ENCODE data around the gene FGR. TPM values are rescaled to one million over a fixed set of nuclear protein-coding genes. Genes with fewer than 3 reads are reported as not detected.

FGR gene
- polyA plus RNA-seq, 1 donor (not counting 4 experiments of a cell fraction or from before 2014, with no cell fraction given): 0.04 TPM

DNA sequence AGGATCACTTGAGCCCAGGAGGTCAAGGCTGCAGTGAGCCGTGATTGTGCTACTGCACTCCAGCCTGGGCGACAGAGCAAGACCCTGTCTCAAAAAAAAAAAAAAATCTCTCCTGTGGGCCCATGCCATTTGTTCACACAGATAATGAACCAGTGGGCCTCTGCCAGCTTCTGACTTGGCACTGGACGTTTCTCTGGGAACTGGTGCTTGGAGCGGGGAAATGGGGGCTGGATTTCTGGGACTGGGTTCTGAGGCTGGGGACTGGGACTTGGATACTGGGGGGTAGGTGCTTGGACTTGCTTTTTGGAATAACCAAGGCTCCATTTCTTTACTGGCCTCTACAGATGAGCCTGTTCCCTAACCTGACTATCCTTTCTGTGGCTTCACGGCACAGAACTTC is 27.3 kb upstream of the FGR start:
- DNase-seq (ENCODE audit: low read depth, low spot score): no peak
- H2AFZ ChIP-seq (ENCODE audit: control insufficient read depth, low read length): no peak overlapping the region

DNA sequence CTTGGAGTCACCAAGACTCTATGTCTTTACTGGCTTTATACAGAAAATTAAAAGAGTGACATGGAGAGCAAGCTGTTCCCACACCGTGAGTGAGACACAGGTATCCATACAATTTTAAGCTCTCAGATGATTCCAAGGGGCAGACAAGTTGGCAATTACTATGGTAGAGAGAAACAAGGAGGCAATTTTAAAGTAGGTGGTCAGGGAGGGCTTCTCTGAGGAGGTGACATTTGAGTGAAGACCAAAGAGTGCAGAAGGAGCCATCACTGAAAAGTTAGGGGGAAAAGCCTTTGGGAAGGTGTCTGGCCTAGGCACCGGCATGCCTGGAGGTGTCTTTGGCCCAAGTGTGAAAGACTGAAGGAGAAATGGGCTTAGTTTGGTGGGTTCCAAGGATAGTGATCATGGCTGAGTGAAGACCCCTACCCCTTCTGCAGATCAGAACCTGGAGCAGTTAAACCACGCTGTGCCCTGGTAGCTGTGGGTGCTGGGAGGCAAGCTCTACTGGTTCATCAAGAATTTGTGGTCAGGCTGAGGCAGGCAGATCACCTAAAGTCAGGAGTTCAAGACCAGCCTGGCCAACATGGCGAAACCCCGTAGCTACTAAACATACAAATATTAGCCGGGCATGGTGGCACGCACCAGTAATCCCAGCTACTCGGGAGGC is 26.6 kb upstream of the FGR start:
- DNase-seq (ENCODE audit: low read depth, low spot score): no peak
- Histone ChIP-seq H3K79me2 (ENCODE audit: control insufficient read depth, insufficient read depth, low read length) (no peaks in the 10 kb centered on the region), H4K20me1 (ENCODE audit: control insufficient read depth, extremely low read depth, insufficient read depth, low read length) (peaks cover 3% of the 10 kb centered on the region), H3K27me3 (ENCODE audit: control insufficient read depth, extremely low read depth, insufficient read depth, low read length) (no peaks in the 10 kb centered on the region), H3K36me3 (ENCODE audit: control insufficient read depth in 2 of 2, extremely low read depth in 1 of 2, insufficient read depth in 2 of 2, low read length in 2 of 2) (no peaks in the 10 kb centered on the region), H3K9me1 (ENCODE audit: control insufficient read depth, extremely low read depth, insufficient read depth, low read length) (peaks cover 4% of the 10 kb centered on the region), H3K27ac (ENCODE audit: control insufficient read depth, insufficient read depth, low read length) (no peak overlapping the region), H3K9ac (ENCODE audit: control insufficient read depth, extremely low read depth, insufficient read depth, low read length) (no peak overlapping the region), H3K4me2 (ENCODE audit: control insufficient read depth, extremely low read depth, insufficient read depth, low read depth, low read length) (no peak overlapping the region), H3K4me1 (ENCODE audit: control insufficient read depth, extremely low read depth, insufficient read depth, low read length) (peaks cover 16% of the 10 kb centered on the region), H3K9me3 (ENCODE audit: control insufficient read depth, low read depth, low read length) (no peaks in the 10 kb centered on the region), H3K4me3 (ENCODE audit: control insufficient read depth in 2 of 3, extremely low read depth in 1 of 3, insufficient read depth in 2 of 3, low read depth in 1 of 3, low read length in 3 of 3) (no peak overlapping the region), H2AFZ (ENCODE audit: control insufficient read depth, low read length) (no peak overlapping the region)
- dilution Hi-C loops (cut with MboI; ENCODE audit: extremely low pct_ligation_motif_present, low sequenced_read_pairs): no loop called here
- no peak for FAIRE-seq
- TF ChIP-seq, protein P1, sequence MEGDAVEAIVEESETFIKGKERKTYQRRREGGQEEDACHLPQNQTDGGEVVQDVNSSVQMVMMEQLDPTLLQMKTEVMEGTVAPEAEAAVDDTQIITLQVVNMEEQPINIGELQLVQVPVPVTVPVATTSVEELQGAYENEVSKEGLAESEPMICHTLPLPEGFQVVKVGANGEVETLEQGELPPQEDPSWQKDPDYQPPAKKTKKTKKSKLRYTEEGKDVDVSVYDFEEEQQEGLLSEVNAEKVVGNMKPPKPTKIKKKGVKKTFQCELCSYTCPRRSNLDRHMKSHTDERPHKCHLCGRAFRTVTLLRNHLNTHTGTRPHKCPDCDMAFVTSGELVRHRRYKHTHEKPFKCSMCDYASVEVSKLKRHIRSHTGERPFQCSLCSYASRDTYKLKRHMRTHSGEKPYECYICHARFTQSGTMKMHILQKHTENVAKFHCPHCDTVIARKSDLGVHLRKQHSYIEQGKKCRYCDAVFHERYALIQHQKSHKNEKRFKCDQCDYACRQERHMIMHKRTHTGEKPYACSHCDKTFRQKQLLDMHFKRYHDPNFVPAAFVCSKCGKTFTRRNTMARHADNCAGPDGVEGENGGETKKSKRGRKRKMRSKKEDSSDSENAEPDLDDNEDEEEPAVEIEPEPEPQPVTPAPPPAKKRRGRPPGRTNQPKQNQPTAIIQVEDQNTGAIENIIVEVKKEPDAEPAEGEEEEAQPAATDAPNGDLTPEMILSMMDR (optimal IDR thresholded peaks at IDR 0.05 in 1 of 3, IDR thresholded peaks at IDR 0.05 in 1 of 3, conservative IDR thresholded peaks at IDR 0.05 in 1 of 3; ENCODE audit: extremely low read depth in 1 of 3, insufficient read depth in 2 of 3, low read length in 3 of 3): no peak
- no peak for TF ChIP-seq EZH2 (IDR thresholded peaks at IDR 0.05; ENCODE audit: low read length)

More for the DNA sequence above, 27.3 kb upstream of the FGR start:
- H3K27ac ChIP-seq (ENCODE audit: control insufficient read depth, insufficient read depth, low read length): no peak overlapping the region
- H3K9ac ChIP-seq (ENCODE audit: control insufficient read depth, extremely low read depth, insufficient read depth, low read length): no peak overlapping the region
- no peak for FAIRE-seq
- H3K27me3 ChIP-seq (ENCODE audit: control insufficient read depth, extremely low read depth, insufficient read depth, low read length): no peaks in the 10 kb centered on the region
- H3K4me3 ChIP-seq (ENCODE audit: control insufficient read depth in 2 of 3, extremely low read depth in 1 of 3, insufficient read depth in 2 of 3, low read depth in 1 of 3, low read length in 3 of 3): no peak overlapping the region
- H3K4me2 ChIP-seq (ENCODE audit: control insufficient read depth, extremely low read depth, insufficient read depth, low read depth, low read length): no peak overlapping the region
- H4K20me1 ChIP-seq (ENCODE audit: control insufficient read depth, extremely low read depth, insufficient read depth, low read length): peaks cover 3% of the 10 kb centered on the region
- H3K4me1 ChIP-seq (ENCODE audit: control insufficient read depth, extremely low read depth, insufficient read depth, low read length): peaks cover 16% of the 10 kb centered on the region
- no peaks in the 10 kb centered on the region for H3K79me2 ChIP-seq (ENCODE audit: control insufficient read depth, insufficient read depth, low read length)
- H3K9me1 ChIP-seq (ENCODE audit: control insufficient read depth, extremely low read depth, insufficient read depth, low read length): peaks cover 4% of the 10 kb centered on the region
- no peak for TF ChIP-seq EZH2 (IDR thresholded peaks at IDR 0.05; ENCODE audit: low read length)
- TF ChIP-seq, protein P1 (optimal IDR thresholded peaks at IDR 0.05 in 1 of 3, IDR thresholded peaks at IDR 0.05 in 1 of 3, conservative IDR thresholded peaks at IDR 0.05 in 1 of 3; ENCODE audit: extremely low read depth in 1 of 3, insufficient read depth in 2 of 3, low read length in 3 of 3): no peak
- dilution Hi-C loops (cut with MboI; ENCODE audit: extremely low pct_ligation_motif_present, low sequenced_read_pairs): no loop called here
- peaks cover 0 to 3% of the 10 kb centered on the region in 2 experiments for H3K36me3 ChIP-seq (ENCODE audit: control insufficient read depth in 2 of 2, extremely low read depth in 1 of 2, insufficient read depth in 2 of 2, low read length in 2 of 2)
- H3K9me3 ChIP-seq (ENCODE audit: control insufficient read depth, low read depth, low read length): no peaks in the 10 kb centered on the region

Measured in keratinocyte (primary cell).